Erythroblast (primary cell): ENCODE results near the gene BDKRB1.

ENCODE experiments used
- GATA1 ChIP-seq: IDR thresholded peaks from 2 replicates; pipeline ENCODE4 v1.6.1; 2011; ENCODE audit warnings: low read depth, mild to moderate bottlenecking, control low read depth, low read length, moderate library complexity
- POLR2A ChIP-seq: IDR thresholded peaks from 2 replicates; pipeline ENCODE4 v1.6.1; 2011; ENCODE audit warnings: mild to moderate bottlenecking, low read length

DNA sequence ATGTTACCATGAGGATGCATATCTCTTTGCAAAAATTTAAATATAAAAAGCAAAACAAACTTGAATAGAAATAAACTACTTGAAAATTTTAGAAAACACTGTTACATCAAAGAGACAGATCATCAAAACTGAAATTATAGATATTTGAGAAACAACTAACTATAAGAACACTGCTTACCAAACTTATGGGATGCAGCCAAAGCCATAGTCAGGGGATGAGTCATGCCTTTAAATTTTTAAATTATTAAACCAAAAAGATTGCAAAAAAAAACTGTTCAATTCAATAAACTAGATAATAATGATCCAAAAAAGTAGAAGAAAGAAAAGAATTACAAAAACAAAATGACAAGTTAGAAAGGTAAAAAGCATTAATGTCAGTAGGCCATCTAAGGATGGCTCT lies 43.9 kb upstream of the BDKRB1 start:
- TF ChIP-seq POLR2A = no peak
- TF ChIP-seq GATA1 = no peak
